ENCODE results near the gene NOTO. TPM values are rescaled to one million over a fixed set of nuclear protein-coding genes. Genes with fewer than 3 reads are reported as not detected.
A peak's percentile ranks its signal among the peaks of the same experiment; 100 is the strongest.

Gene NOTO
- total and polyA plus RNA-seq, 2 donors (not counting 1 experiment from before 2014, with no cell fraction given), result not detected

DNA sequence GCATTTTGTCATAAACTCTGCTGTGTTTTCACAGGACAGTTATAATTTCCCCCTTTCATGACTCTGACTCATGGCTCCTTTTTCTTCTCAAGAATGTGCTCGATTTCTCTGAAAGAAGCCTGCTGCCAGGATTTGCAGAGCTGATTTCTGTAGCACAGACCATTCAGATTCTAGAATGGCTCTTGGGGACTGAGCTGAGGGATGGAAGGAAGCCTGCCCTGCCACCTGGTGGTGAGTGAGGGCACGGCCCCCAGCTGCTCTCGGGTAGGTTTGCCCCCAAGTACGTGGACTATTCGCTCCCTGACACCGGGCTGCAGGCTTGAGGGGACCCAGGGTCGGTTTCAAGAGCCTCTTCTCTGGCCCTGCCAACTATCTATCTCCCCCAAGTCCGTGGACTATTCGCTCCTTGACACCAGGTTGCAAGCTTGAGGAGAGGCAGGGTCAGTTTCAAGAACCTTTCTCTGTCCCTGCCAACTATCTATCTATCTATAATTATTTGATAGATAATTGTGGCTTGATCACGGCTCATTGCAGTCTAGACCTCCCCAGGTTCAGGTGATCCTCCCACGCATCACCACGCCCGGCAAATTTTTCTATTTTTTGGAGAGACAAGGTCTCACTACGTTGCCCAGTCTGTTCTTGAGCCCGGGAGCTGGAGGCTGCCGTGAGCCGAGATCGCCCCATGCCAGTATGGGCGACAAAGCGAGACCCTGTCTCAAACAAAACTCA lies 10.2 kb downstream of the NOTO start:
- 46% methylated on average over 14 of the region's 20 CpGs for WGBS (ENCODE audit: insufficient coverage)

More for the DNA sequence above, 10.2 kb downstream of the NOTO start:
- Mint-ChIP-seq H3K27ac (peak overlapping the region; percentile 50), H3K4me3 (peak overlapping the region; percentile 66), H3K4me1 (peaks cover 31% of the 10 kb centered on the region), H3K27me3 (peaks cover 23% of the 10 kb centered on the region), H3K9me3 (ENCODE audit: insufficient read depth) (no peaks in the 10 kb centered on the region)
- peak overlapping the region; percentile 62 for H3K4me2 ChIP-seq (replicated peaks; ENCODE audit: low read depth, low read length, poor library complexity, severe bottlenecking)
- H3K4me3 ChIP-seq (ENCODE audit: control extremely low read depth in 1 of 5, extremely low read depth in 1 of 5, insufficient read depth in 1 of 5, low read depth in 2 of 5, low read length in 4 of 5), result peak overlapping the region in 1 of 5 experiments; percentile 15
- ChIA-PET POLR2A (interaction anchor here (0.6 to 1.6 kb wide), 2 partner anchors 9 to 21 kb away, joined by 3 to 9 read pairs; partner anchors contain the start of genes CCT7 and PRADC1), CTCF (interaction anchor here (0.6 to 6.5 kb wide), 25 partner anchors 11 to 320 kb away, joined by 3 to 56 read pairs (median 5); partner anchors contain the start of genes CCT7, PRADC1 and SFXN5)
- ATAC-seq (ENCODE audit: low read depth) (peak; percentile 58), DNase-seq (peak; percentile 80)
- H4K20me1 ChIP-seq (ENCODE audit: control insufficient read depth, insufficient read depth, low read length, poor library complexity, severe bottlenecking), result no peaks in the 10 kb centered on the region
- peaks cover 17 to 22% of the 10 kb centered on the region in 2 donors for H3K4me1 ChIP-seq (ENCODE audit: control insufficient read depth in 2 of 2, insufficient read depth in 2 of 2, low read length in 2 of 2)
- peaks cover 43% of the 10 kb centered on the region for H3K79me2 ChIP-seq (ENCODE audit: control insufficient read depth, insufficient read depth, low read length)
- intact Hi-C loops (cut with micrococcal nuclease), result loop anchor here (1.0 to 5.0 kb wide), 4 partner anchors 127 to 525 kb away; partner anchors contain the start of gene TPRKB
- no peaks in the 10 kb centered on the region for H3K36me3 ChIP-seq (replicated peaks in 1 of 2; ENCODE audit: control extremely low read depth in 1 of 2, control insufficient read depth in 1 of 2, extremely low read depth in 1 of 2, insufficient read depth in 2 of 2, low read length in 1 of 2)
- H2AFZ ChIP-seq (ENCODE audit: insufficient read depth, low read depth, low read length, poor library complexity, severe bottlenecking), result peak overlapping the region; percentile 91
- H3K9ac ChIP-seq (ENCODE audit: low read length), result no peak overlapping the region
- no peaks in the 10 kb centered on the region for H3K9me3 ChIP-seq (ENCODE audit: control extremely low read depth in 1 of 3, control insufficient read depth in 2 of 3, insufficient read depth in 1 of 3, low read length in 2 of 3)
- peaks cover 0 to 9% (median 0%) of the 10 kb centered on the region in 4 experiments for H3K27me3 ChIP-seq (replicated peaks in 1 of 4; ENCODE audit: control extremely low read depth in 1 of 4, control insufficient read depth in 3 of 4, insufficient read depth in 4 of 4, low read length in 3 of 4)
- no peak overlapping the region for H3K27ac ChIP-seq (ENCODE audit: low read length in 2 of 2)
- TF ChIP-seq, protein P1, sequence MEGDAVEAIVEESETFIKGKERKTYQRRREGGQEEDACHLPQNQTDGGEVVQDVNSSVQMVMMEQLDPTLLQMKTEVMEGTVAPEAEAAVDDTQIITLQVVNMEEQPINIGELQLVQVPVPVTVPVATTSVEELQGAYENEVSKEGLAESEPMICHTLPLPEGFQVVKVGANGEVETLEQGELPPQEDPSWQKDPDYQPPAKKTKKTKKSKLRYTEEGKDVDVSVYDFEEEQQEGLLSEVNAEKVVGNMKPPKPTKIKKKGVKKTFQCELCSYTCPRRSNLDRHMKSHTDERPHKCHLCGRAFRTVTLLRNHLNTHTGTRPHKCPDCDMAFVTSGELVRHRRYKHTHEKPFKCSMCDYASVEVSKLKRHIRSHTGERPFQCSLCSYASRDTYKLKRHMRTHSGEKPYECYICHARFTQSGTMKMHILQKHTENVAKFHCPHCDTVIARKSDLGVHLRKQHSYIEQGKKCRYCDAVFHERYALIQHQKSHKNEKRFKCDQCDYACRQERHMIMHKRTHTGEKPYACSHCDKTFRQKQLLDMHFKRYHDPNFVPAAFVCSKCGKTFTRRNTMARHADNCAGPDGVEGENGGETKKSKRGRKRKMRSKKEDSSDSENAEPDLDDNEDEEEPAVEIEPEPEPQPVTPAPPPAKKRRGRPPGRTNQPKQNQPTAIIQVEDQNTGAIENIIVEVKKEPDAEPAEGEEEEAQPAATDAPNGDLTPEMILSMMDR (IDR thresholded peaks at IDR 0.05), result peak; percentile 94
- no peak for TF ChIP-seq EZH2 (IDR thresholded peaks at IDR 0.05; ENCODE audit: borderline replicate concordance, insufficient read depth, low read depth, low read length, poor library complexity, severe bottlenecking)

Measured in B cell (primary cell).